GM19463 (cell line): ENCODE data around the gene MOGAT2.
A peak's percentile ranks its signal among the peaks of the same experiment; 100 is the strongest.
"Not testable (repeated sequence)": the region's sequence is repeated elsewhere in the genome, so short reads cannot be mapped to it uniquely, and the experiment has no call there.

Experiments used
- ATAC-seq: cut with Tn5 transposase; IDR thresholded peaks from one replicate; pipeline ENCODE4 v1.9.1; 2021; ENCODE audit warnings: mild to moderate bottlenecking, moderate library complexity; ENCODE audit not compliant: unreplicated experiment

Gene MOGAT2

GRCh38 chr11:75718419-75719339, 1.0 kb downstream of the MOGAT2 start:
- ATAC-seq: no peak

DNA sequence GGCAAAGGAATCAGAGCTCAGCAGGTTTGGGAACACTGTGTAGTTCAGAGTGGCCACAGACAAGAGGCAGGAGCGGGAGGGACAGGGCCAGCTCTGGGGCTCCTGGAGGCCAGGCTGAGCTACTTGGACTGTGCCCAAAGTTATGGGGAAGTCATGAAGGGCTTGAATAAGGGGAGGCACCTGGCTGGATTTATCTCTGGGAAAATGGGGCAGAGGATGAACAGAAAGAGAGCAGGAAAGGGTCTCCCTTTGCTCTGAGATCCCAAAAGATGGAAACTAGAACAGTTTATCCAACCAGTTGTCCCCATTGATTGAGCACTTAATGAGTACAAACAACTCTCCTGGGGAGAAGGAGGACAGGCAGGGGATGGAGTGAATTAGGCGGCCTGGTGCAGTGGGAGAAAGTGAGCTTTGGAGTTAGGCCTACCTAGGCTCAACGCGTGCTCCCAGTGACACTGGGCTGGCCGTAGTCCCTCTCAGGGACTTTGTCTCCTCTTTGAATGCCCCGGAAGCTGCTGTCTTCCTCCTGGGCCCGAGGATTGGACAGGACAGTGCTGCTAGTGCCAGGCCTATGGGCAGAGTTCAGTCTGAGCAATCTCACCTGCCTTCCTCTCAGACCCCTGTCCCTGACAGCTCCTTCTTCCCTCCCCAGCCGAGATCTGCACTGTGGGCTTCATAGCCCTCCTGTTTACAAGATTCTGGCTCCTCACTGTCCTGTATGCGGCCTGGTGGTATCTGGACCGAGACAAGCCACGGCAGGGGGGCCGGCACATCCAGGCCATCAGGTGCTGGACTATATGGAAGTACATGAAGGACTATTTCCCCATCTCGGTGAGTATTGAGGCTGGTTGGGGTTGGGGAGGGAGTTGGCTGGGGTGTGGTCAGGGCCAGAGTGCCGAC, 2.0 kb downstream of the MOGAT2 start:
- ATAC-seq: no peak

DNA sequence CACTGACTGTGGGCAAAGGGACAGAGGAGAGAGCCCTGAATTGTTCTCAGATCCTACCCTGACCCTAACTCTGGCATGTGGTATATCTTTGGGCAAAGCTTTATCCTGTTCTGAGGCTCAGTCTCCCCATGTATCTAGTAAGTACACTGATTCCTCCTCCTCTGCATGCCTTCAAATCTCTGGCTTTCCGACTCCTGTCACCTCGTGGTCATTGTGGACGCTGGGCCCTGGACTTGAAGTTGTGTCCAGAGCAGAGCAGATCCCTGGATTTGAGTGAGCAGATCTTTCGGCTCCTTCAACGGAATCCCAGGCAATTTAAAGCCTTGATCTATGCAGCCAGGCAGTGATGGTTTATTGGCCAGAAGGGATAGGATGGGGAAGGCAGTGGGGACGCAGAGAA, 3.0 kb downstream of the MOGAT2 start:
- no peak for ATAC-seq

GRCh38 chr11:75721852-75722668, 4.4 kb downstream of the MOGAT2 start:
- ATAC-seq: no peak

- no peak for ATAC-seq
Measured at GRCh38 chr11:75722669-75723042, 5.0 kb downstream of the MOGAT2 start.

DNA sequence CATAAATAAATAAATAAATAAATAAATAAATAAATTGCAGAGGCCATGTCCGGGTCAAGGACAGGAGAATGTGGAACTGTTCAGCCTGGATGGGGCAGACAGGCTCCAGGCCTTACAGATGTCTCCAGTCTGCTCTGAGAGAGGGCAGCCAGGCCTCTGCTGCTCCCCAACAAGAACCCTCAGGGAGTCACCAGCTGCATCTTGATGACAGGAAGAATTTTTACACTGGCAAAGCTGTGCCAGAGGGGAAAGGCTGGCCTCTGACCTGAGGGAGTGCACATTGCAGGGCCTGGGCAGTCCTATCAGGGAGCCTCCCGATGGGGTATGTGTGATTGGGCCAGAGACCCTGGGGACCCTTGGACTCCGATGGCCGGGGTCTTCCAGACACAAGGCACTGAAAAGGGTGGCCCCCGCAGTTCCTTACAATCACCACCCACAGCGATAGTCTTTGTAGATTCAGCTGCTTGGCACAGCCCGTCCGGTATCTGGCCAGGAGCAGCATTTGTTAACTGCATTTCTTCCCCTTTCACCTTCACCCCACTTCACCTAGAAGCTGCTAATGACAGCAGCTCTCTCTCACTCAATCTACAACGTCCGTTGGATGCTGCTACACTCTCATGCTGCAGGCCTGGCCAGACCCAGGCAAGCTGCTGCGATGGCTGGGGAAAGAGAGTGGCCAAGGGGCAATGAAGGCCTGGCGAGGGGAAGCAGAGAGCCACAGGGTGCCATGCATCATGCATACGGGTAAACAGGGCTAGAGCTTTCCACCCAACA, 8.1 kb downstream of the MOGAT2 start:
- no peak for ATAC-seq

- no peak for ATAC-seq
Measured at GRCh38 chr11:75728992-75729391, 11.4 kb downstream of the MOGAT2 start.

- no peak for ATAC-seq
Measured at GRCh38 chr11:75731095-75731494, 13.5 kb downstream of the MOGAT2 start.

DNA sequence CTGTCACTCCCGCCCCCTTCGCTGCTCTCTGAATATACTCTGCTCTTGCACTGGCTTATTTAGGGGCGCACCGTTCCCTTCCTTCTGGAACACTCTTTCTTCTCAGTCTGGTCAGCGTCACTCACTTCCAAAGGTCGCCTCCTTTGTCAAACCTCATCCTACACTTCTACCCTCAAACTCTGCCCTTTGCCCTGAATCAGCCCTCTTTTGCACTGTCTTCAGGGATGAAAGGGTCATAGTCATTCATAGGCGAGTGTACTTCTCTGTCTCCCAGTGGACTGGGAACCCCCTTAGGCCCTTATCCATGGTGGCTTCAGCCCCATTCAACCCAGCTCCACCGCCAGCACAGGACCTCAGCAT, 15.4 kb downstream of the MOGAT2 start:
- ATAC-seq: no peak

- ATAC-seq: peak; percentile 69
Measured at GRCh38 chr11:75733431-75734107, 15.9 kb downstream of the MOGAT2 start.

DNA sequence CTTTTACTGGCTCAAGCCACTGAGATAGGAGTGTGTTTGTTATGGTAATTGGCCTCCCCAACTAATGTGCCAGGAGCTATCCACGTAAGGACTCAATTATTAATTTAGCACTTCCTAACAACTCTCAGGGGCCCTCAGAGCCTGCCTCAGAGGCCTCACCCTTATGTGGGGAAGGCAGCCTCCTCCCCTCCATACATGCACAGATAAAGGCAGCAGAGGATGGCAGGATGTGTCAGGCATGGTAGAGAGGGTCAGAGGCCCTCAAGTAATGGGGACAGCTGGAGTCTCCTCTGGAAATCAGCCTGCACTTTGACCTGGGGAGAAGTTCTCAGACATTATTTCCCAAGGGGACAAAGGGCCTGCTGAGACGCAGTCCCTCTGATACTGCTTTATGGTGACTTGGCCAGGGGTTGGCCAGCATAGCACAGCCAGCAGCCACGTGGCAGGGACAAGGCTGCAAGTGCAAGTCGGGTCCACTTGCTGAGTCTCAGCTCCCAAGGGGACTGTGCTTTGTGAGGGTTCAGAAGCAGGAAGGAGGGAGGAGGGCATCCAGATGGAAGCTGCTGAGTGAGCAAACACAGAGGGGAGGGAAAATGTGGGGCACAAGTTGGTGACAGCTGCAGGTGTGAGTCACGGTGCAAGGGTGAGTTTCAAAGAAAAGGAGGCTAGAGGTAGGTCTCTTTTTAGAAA, 17.0 kb downstream of the MOGAT2 start:
- no peak for ATAC-seq

DNA sequence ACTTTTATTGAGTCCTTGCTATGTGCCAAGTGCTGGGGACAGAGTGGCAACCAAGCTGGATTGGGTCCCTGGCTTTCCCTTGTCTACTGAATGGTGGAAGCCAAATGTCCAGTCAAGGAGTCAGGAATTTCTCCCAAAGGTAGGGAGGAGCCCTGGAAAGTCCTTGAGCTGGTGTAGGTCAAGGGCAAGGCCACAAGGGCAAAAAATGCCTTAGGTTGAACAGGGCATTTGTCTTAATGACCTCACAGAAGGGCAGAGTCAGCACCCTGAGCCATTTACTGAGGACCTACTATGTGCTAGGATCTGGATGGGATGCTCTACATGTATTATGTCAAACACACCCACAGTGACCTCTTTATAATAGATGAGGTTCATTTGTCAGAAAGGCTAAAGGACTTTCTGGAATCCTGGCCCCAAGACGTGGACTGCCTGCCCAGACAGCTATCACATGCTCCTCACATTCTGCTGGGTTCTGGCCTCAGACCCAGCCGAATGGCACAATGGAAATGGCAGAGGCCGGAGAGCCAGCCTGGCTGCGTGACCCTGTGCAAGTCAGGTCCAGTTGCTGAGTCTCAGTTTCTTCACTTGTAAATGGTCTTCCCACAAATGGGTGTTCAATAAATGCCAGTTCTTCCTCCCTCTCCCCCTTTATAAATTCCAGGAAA, 17.7 kb downstream of the MOGAT2 start:
- ATAC-seq: no peak

DNA sequence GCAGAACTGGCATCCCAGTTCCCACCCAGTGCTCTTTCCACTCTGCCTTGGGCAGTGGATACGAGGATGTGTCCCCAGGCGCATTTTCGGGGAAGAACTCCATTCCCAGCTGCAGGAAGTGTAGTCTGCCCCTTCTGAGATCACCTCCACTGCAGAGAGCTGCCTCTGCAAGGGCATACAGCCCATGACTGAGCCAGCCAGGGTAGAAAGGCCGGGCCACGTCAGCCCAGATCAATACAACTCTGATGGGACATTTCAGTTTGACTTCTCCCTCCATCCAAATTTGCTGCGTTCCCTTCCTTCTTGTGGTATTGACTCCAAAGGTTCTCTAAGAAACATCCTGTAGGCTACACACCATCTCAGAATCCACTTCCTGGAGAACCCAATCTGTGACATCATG, 19.7 kb downstream of the MOGAT2 start:
- ATAC-seq: no peak

- ATAC-seq: no peak
Measured at GRCh38 chr11:75740681-75741080, 23.0 kb downstream of the MOGAT2 start.

DNA sequence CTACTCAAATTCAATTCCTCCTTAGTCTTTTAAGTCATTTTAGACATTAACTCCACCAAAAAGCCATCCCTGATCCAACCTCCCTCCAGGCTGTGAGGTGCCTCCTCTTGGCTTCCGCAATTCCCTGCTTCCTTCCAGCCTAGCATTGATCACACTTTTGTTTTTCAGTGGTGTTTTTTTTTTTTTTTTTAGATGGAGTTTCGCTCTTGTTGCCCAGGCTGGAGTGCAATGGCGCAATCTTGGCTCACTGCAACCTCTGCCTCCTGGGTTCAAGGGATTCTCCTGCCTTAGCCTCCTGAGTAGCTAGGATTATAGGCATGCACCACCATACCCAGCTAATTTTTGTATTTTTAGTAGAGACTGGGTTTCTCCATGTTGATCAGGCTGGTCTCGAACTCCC, 25.5 kb downstream of the MOGAT2 start:
- not testable (repeated sequence) for ATAC-seq

GRCh38 chr11:75743711-75744563, 26.3 kb downstream of the MOGAT2 start:
- ATAC-seq: no peak

GRCh38 chr11:75745807-75746206, 28.2 kb downstream of the MOGAT2 start:
- no peak for ATAC-seq
